NCI-H187 (cell line): ENCODE data around the gene ZSWIM5.
"Not testable (repeated sequence)": the region's sequence is repeated elsewhere in the genome, so short reads cannot be mapped to it uniquely, and the experiment has no call there.

Source experiments
- DNase-seq, 2 experiments: peaks; one replicate each; lab custom pipeline; 2025; lab: John Stamatoyannopoulos, UW

The ZSWIM5 gene

DNA sequence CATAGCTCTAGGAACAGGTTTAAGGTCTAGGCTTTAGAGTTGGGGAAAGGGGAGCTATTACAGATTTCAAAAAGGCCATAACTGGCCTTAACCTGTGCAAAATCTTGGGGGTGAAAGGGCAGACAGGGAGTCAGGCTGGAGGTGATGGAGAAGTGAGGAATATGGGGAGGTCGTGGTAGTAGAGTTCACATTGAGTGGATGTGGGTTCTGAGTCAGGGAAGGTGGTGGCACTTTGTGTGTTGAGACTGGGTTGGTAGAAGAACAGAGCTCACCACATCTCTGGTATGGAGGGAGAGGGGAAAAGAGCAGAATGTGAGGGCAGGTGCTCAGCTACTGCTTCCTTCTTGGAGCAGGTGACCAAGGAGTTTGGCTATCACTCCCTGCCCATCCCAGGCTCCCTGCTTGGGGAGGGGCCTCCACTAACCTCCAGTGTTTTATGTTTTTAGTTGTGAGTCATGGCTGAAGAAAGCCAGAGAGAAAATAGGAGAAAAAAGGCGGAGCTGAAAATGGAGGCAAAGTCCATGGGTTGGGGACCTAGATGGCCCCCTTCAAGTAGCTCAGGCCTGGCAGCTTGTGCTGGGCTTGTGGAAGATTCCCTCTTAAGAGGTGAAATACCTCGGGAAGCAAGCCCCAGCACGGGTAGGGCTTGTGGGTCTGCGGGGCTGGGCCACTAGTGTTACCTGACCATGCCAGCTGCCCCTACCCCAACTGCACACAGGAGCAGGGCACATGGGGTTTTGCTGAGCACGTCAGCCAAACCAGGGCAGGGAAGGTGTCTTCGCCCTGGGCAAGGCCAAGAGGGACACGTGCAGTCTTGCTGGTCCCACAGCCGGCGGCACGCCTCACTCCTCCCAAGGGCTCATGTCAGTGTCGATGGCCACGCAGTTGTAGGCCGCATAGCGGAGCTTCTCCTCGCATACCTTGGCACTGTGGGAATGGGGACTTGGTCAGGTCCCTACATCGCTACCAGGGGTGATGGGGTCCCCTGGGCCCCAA, 203.5 kb downstream of the ZSWIM5 start:
- no peak for DNase-seq

DNA sequence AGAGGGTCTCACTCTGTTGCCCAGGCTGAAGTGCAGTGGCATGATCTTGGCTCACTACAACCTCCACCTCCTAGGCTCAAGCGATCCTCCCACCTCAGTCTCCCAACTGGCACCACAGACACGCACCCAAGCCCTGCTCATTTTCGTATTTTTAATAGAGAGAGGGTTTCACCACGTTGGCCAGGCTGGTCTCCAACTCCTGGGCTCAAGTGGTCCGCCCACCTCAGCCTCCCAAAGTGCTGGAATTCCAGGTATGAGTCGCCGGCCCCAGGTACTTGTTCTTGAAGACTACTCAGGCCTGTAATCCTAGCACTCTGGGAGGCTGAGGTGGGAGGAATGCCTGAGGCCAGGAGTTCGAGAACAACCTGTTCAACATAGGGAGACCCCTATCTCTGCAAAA, 204.8 kb downstream of the ZSWIM5 start:
- DNase-seq: not testable (repeated sequence)

DNA sequence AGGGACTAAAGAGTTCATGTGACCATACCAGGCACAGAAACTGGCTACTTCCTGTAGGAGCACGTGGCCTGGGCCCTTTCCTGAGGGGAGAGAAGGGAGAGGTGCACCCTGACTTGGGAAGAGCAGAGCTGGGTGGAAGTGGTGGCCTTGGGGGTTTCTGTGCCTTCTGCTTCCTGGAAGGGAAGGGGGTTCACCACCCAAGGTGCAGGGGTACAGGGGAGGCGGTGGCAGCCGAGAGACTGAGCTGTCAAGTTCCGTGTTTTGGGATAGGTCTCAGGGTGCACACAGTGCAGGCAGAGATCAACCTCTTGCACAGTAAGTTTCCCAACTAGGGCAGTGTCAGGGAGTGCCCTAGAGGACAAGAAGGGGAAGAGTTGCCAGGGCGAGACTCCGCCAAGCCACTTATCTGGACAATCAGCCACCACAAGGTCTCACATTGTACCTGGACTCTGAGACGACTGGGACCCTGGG, 205.4 kb downstream of the ZSWIM5 start:
- no peak for DNase-seq

DNA sequence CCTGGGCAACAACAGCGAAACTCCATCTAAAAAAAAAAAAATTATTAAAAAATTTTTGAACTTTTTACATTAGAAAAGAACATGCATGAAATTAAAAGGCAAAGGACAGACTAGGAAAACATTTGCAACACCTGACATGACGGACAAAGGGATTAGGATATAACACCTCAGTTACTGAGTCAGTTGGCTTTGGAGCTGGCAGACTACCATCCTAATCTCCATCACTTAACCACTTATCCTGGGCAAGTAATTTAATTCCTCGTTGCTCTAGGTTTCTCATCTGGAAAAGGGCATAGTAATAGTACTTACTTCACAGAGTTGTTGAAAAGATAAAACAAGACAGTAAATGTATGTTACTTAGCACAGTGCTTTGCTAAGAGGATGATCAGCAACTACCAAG, 207.2 kb downstream of the ZSWIM5 start:
- no peak for DNase-seq

DNA sequence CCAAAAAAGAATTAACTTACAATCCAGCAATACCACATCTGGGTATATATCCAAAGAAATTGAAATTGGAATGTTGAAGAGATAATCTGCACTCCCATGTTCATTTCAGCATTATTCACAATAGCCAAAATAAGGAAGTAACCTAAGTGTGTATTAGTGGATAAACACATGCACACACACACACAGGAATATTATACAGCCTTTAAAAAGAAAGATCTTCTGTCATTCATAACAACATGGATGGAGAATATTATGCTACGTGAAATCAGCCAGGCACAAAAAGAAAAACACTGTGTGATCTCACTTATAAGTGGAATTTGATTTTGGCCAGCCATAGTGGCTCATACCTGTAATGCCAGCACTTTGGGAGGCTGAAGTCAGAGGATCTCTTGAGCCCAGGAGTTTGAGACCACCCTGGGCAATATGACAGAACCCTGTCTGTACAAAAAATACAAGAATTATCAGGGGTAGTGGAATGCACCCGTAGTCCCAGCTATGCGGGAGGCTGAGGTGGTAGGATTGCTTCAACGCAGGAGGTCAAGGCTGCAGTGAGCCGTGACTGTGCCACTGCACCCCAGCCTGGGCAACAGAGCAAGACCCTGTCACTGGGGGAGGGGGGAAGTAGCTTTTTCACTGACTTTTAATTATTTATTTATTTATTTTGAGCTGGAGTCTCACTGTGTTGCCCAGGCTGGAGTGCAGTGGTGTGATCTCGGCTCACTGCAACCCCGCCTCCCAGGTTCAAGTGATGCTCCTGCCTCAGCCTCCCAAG, 210.8 kb downstream of the ZSWIM5 start:
- no peak for DNase-seq

- DNase-seq: no peak
These were observed 212.0 kb downstream of the ZSWIM5 start for GRCh38 chr1:44994309-44994898.

DNA sequence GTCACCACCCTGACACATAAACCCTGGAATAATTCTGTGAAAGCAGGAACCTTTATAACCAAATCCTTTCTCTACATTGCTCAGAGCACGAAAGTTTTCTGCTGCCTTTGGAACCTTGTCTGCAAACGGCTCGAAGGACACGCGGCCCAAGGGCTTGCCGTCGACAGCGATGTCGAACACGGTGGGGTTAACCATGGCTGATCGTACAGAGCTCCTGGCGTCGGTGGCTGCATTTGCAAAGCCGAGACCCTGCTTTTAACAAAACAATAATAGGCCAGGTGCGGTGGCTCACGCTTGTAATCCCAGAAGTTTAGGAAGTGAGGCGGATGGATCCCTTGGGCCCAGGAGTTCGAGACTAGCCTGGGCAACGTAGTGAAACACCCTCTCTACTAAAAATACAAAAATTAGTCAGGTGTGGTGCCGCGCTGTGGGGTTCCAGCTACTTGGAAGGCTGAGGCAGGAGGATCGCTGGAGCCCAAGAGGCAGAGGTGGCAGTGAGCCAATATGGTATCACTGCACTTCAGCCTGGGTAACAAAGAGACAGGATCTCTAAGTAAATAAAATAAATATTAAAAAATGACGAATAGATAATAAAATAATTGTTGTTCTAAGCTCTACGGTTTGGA, 217.8 kb downstream of the ZSWIM5 start:
- no peak for DNase-seq

- no peak for DNase-seq
These were observed 220.6 kb downstream of the ZSWIM5 start for GRCh38 chr1:44985747-44986359.

DNA sequence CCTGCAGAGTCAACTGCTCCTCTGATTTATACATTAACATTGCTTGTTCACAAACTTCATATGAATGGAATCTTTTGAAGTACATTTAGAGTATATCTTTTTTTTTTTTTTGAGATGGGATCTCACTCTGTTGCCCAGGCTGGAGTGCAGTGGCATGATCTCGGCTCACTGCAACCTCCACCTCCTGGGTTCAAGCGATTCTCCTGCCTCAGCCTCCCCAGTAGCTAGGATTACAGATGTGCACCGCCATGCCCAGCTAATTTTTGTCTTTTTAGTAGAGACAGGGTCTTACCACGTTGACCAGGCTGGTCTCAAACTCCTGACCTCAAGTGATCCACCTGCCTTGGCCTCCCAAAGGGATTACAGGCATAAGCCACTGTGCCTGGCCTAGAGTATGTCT, 229.0 kb downstream of the ZSWIM5 start:
- DNase-seq: not testable (repeated sequence)

DNA sequence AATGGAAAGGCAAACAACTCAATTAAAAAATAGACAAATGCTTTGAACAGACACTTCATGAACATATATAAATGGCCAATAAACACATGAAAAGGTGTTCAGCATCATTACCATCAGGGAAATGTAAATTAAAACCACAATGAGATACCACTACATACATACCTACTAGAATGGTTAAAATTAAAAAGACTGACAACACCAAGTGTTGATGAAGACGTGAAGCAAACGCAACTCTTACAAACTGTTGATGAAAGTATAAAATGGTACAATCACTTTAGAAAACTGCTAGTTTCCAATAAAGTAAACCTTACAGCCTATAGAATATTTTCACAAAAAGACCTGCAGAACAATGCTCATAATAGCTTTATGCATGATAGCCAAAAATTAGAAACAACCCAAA, 230.2 kb downstream of the ZSWIM5 start:
- no peak for DNase-seq

DNA sequence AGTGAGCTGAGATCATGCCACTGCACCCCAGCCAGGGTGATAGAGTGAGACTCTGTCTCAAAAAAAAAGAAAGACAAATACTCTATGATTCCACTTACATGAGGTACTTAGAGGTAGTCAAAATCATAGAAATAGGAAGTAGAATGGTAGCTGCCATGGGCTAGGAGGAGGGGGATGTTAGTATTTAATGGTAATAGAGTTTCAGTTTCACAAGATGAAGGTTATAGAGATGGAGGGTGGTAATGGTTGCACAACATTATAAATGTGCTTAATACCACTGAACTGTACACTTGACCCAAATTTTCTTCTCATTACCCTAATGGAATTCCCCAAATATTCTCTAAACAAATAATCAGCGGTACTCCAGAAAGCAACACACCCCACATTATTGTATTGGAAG, 232.8 kb downstream of the ZSWIM5 start:
- DNase-seq: no peak

- DNase-seq: no peak
These were observed 236.1 kb downstream of the ZSWIM5 start for GRCh38 chr1:44970317-44970716.
